ENCODE results near the gene APOB.

DNA sequence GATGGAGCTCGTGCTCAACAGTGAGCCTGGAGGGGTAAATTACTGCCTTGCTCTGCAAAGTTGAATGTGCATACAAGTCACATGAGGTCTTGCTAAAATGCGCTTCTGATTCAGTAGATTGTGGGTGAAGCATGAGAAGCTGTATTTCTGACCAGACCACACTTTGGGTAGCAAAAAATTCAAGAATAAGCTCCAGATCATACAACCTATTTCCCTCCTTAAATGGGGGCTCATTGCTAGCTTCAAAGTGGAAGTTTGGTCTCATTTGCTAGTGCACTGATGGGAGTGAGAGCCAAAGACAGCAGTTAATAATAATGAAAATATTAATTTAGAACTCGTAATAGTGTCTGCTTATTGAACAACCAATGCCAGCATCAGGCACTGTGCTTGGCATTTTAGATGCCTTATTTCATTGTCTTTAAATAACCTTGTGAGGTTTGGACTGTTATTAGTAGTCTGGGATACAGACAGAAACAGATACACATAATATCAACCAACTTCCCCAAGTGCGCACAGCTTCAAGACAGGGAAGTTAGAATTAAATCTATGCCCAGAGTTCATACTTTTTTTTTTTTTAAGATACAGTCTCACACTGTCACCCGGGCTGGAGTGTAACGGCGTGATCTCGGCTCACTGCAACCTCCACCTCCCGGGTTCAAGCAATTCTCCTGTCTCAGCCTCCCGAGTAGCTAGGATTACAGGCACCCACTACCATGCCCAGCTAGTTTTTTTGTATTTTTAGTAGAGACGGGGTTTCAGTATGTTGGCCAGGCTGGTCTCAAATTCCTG, 18.0 kb downstream of the APOB start:
- TF ChIP-seq CENPBD1 (CRISPR knock-in tag; IDR thresholded peaks at IDR 0.05; ENCODE audit: borderline replicate concordance, low read depth) (no peak), ZNF12 (CRISPR knock-in tag; IDR thresholded peaks at IDR 0.05) (no peak), NFYB (CRISPR knock-in tag; IDR thresholded peaks at IDR 0.05) (no peak), GLMP (CRISPR knock-in tag; IDR thresholded peaks at IDR 0.05; ENCODE audit: borderline replicate concordance) (no peak)

All from HepG2 (cell line).